OCI-LY7 (cell line): Measurements from ENCODE around the gene WFDC10A.

Source experiments
- EZH2phosphoT487 ChIP-seq: fragments of 200-600 bp; sonication (generic); IDR thresholded peaks from 2 replicates; pipeline ENCODE4 v1.6.1; 2018; ENCODE audit warnings: low read depth, borderline replicate concordance, mild to moderate bottlenecking, mixed run types, antibody characterized with exemption, low read length, moderate library complexity, mixed read lengths
- TF ChIP-seq, protein P1 (sequence below): fragments of 200-600 bp; sonication (generic); conservative IDR thresholded peaks from 2 replicates; pipeline ENCODE4 v1.5.1; 2014; ENCODE audit warnings: mild to moderate bottlenecking, antibody characterized with exemption, low read length, moderate library complexity, mixed read lengths

DNA sequence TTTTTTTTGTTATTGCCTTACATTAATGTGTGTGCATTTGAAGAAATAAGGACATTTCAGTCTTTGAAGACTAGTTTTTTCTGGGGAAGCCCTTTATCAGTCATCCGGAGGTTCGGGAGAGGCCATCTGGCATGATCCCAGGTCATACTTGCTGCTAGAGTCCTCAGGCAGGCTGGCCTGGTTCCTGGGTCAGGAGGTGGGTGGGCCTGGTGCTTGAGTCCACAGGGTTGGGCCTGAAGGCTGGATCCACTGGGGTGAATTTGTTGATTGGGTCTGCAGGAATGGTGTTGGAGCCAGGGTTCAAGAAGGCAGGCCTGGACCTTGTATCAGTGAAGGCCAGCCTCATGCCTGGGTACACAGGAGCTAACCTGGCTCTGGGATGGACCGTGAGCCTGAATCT lies 17.3 kb downstream of the WFDC10A start:
- TF ChIP-seq, protein P1, sequence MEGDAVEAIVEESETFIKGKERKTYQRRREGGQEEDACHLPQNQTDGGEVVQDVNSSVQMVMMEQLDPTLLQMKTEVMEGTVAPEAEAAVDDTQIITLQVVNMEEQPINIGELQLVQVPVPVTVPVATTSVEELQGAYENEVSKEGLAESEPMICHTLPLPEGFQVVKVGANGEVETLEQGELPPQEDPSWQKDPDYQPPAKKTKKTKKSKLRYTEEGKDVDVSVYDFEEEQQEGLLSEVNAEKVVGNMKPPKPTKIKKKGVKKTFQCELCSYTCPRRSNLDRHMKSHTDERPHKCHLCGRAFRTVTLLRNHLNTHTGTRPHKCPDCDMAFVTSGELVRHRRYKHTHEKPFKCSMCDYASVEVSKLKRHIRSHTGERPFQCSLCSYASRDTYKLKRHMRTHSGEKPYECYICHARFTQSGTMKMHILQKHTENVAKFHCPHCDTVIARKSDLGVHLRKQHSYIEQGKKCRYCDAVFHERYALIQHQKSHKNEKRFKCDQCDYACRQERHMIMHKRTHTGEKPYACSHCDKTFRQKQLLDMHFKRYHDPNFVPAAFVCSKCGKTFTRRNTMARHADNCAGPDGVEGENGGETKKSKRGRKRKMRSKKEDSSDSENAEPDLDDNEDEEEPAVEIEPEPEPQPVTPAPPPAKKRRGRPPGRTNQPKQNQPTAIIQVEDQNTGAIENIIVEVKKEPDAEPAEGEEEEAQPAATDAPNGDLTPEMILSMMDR: no peak
- no peak for TF ChIP-seq EZH2phosphoT487
